ENCODE data around the gene PRSS53.

Gene PRSS53

DNA sequence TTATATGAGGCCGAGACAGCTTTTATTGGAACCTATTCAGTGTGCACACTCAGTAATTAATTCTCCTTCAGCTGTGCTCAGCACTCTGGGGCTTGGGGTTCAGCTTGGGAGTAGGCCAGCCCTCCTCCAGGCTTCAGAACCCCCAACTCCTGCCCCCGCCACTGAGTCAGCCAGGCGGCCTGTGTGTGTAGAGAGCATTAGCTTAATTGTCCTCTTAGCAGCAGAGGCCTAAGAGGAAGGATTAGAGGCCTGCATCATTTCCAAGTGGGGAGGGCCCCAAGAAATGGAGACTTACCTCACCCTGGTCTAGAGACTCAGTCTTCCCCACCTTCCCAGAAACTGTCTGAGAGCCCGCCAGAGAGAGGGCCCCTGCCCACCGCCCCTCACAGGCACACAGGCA lies 772 bp downstream of the PRSS53 start:
- no peak for DNase-seq (ENCODE audit: extremely low read depth, low read depth)
- TF ChIP-seq CTCF (IDR thresholded peaks at IDR 0.05; ENCODE audit: low read depth, low read length), result no peak

- no peak for DNase-seq (ENCODE audit: extremely low read depth, low read depth)
- TF ChIP-seq CTCF (IDR thresholded peaks at IDR 0.05; ENCODE audit: low read depth, low read length), result no peak
Measured at GRCh38 chr16:31087481-31087880, 1.3 kb downstream of the PRSS53 start.

GRCh38 chr16:31086629-31086906 lies 2.2 kb downstream of the PRSS53 start:
- TF ChIP-seq CTCF (IDR thresholded peaks at IDR 0.05; ENCODE audit: low read depth, low read length), result no peak
- DNase-seq (ENCODE audit: extremely low read depth, low read depth), result no peak

DNA sequence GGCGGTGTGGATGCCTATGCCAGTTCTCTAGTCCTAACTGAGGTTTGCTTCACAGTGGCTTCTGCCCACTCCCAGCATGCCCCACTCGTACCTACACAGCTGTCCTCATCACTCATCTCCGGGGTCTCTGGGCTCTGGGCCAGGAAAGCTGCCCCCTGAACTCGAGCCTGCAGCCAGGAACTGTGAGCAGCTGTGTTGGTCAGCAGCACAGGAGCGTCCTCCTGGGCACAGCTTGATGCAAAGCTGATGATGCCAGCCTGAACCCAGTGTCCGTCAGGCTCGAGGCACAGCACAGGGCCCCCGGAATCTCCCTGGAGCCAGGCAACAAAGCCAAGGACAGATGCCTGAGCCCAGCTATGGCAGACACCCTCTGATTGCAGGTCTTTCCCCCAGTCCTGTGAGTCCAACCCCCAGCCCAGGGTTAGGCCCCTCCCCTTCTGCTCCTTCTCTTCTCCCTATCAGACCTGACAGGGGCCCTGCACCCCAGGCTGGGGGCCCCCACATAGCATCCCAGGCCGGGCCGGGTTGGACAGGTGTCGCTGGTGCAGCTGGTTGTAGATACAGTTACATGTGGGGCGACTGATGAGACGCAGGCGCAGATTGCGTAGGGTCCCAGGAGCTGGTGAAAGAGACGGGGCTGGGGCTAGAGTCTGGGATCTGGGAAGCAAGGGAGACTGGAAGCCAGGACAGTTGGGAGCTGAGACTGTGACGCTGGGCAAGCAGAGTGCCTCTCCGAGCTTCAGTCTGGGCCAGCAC lies 2.7 kb downstream of the PRSS53 start:
- DNase-seq (ENCODE audit: extremely low read depth, low read depth), result no peak
- no peak for TF ChIP-seq CTCF (IDR thresholded peaks at IDR 0.05; ENCODE audit: low read depth, low read length)

DNA sequence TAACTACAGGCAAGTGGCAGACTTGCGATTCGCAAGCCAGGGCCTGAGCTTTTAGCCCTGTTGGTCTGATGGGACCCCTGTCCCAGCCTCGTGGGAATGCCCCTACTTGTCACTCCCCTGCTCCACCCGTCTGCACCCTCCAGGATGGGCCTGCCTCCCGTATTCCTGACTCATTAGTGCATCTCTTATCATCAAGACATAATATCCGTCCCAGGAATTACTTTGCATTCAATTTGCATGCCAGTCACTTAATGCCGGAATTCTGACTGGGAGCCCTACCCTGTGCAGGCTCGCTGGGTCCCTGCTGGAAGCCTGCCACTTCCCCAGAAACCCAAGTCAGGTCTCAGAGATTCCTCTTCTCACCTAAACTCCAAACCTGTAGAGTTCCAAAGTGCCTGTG lies 3.3 kb downstream of the PRSS53 start:
- no peak for DNase-seq (ENCODE audit: extremely low read depth, low read depth)
- TF ChIP-seq CTCF (IDR thresholded peaks at IDR 0.05; ENCODE audit: low read depth, low read length), result no peak

DNA sequence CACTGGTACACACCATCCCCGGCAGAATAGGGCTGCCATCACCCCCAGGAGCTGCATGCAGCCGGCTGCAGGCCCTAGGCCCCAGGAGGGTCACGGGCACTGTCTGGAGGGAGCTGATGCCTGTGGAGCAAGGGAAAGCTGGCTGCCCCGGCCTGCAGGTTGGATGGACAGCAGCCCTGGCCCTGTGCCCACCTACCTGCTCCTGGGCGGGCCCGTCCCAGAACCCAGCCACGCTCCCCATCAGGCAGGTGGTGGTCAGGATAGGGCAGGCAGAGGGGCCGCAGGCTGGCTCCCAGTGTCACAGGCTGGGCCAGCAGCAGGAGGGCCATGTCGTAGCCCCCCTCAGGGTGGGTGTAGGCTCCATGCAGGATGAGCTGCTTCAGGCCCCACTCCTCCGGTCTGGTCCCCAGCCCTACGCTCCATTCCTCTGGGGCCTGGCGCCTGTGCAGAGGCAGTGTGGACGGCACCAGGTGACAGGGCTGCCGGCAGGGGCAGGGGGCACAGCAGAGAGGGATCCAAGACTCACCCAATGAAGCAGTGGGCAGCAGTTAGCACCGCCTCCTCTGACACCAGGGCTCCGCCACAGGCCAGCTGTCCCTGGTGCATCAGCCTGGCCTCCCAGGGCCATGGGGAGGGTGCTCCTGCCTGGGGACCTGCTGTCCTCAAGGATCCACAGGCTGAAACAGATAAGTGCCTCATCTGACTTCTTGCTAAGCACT lies 4.0 kb downstream of the PRSS53 start:
- no peak for TF ChIP-seq CTCF (IDR thresholded peaks at IDR 0.05; ENCODE audit: low read depth, low read length)
- DNase-seq (ENCODE audit: extremely low read depth, low read depth), result no peak

- no peak for TF ChIP-seq CTCF (IDR thresholded peaks at IDR 0.05; ENCODE audit: low read depth, low read length)
- no peak for DNase-seq (ENCODE audit: extremely low read depth, low read depth)
Measured at GRCh38 chr16:31083981-31084380, 4.8 kb downstream of the PRSS53 start.

All from AG09319 (cell line).